GM18517 (cell line): ENCODE data around the gene ZNF185.

Experiments used
- ATAC-seq: cut with Tn5 transposase; IDR thresholded peaks from one replicate; pipeline ENCODE4 v1.9.1; 2021; ENCODE audit warnings: mild to moderate bottlenecking, moderate library complexity; ENCODE audit not compliant: unreplicated experiment

Gene ZNF185

GRCh38 chrX:152915541-152916241 lies 17.8 kb downstream of the ZNF185 start:
- ATAC-seq, result peak; percentile 67

DNA sequence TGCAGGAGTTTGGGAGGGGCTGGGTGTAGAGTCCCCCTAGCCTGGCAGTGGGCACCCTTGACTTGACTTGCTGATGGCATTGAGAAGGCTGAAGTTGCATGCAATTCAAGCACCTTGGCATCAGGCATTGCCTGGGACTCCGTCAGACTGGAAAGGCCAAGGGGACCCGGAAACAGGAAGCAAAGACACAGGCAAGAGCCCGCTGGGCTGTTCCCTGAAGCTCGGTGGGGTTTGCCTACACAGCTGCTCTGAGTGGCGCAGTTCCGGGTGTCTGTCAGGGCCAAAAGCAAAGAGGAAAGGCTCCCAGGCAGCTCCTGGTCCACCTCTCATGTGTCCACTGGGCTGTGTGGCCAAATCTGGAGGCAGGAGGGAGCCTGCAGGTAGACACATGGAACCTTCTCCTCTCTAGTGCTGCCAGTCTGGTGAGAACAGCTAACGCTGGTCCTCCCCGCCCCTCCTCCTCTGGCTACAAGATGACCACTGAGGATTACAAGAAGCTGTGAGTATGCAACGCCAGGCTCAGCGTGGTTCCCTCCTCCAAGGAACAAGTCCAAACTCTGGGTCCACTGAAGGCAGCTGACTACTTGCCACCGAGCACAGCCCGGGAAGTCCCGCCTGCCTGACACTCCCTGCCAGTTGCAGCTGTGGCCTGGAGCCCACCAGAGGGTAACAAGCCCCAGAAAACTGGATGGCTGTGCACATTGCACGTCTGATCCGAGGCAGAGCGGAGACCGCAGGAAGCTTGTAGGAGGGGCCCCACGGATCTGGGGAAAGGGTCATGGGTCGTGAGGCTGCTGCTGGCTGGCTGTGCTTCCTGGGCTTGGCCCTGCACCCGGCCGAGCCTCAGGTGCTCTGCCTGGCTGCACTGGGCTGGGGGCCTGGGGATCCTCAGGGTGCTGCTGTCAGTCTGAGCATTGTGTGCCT lies 20.1 kb downstream of the ZNF185 start:
- ATAC-seq, result no peak

DNA sequence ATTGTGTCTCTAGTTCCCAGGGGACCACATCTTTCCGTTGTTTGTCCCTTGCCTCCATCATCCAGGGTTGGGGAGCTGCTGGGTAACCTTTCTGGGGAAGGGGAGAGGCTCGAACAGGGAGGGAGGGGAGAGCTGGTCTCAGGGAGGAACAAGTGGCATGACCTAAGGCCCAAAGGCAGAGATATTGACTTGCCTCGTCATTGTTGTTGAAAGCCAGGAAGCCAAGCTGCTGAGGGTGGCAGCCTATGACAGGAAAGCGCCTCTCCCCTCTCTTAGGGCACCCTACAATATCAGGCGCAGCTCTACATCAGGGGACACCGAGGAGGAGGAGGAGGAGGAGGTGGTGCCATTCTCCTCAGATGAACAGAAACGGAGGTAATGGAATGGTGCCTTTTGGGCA lies 20.8 kb downstream of the ZNF185 start:
- no peak for ATAC-seq

GRCh38 chrX:152923599-152923998 lies 25.7 kb downstream of the ZNF185 start:
- no peak for ATAC-seq

GRCh38 chrX:152925835-152926234 lies 28.0 kb downstream of the ZNF185 start:
- ATAC-seq, result no peak

DNA sequence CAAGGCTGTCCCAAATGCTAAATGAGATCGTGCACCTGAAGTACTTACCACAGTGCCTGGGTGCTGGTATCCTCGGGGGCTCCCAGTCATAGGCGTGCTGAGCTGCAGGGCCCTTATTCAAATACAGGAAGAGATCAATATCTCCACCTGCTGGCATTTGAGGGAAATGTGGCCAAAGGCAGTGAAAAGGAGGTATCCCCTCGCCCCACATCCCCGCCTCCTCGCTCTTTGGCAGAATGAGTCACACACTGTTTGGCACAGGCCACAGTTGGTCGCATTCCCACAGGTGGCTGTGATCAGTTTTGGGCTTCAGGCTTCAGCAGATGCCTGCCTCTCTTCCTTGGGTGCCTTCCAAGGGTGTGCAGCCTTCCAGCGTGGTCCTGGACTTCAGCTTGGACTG lies 28.4 kb downstream of the ZNF185 start:
- ATAC-seq, result peak; percentile 81

DNA sequence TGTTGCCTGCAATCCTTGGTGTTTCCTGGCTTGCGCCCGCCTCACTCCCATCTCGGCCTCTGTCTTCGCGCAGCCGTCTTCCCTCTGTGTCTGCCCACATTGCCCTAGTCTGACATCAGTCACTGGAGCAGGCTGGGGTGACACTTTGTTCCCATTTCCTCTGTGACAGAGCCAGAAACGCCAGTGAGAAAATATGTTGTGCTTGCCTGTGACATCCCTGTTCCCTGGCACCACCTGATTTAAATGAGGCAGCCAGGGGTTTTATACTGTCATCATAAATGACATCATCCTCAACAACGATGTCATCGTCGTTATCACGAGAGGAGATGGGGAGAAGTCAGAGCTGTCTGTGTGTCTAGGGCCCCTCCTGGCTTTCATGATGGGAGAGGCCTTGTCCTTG lies 29.1 kb downstream of the ZNF185 start:
- ATAC-seq, result no peak

DNA sequence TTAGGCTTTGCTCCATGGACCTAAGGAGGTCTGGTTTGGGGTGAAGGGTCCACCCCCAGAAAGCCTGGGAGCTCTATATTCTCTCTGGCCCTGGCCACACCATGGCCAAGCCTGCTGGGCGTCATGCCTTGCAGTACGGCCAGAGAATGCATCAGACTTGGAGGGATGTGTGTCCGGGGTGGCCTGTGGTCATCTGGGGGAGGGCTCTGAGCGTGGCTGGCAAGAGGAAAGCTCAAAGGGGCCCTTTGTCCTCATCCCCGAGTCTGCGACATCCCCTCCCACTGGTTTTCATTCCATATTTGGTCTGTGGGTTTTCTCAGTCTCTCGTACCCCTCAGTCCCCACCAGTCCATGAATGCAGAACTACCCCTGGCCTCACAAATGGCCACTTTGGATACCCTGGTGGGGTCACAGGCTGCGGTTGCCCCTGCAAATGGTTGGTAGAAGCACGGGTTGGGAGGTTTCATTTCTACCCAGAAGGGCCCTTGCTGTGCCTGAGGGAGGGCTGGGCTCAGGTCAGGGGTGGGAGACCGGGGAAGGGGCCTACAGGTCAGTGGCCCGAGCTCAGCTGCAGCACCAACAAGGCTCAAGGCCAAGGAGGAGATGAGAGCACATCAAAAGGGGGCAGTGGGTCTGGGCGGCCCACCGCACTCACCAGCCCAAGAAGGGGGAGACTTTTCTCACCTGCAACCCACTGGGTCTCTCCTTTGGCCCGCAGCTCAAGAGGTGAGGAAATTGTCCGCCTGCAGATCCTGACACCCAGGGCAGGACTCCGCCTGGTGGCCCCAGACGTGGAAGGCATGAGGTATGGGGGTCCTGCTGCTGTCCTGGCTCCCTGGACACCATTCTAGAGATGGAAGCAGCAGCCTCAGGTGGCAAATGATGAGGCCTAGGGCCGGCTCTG lies 30.2 kb downstream of the ZNF185 start:
- ATAC-seq, result no peak

DNA sequence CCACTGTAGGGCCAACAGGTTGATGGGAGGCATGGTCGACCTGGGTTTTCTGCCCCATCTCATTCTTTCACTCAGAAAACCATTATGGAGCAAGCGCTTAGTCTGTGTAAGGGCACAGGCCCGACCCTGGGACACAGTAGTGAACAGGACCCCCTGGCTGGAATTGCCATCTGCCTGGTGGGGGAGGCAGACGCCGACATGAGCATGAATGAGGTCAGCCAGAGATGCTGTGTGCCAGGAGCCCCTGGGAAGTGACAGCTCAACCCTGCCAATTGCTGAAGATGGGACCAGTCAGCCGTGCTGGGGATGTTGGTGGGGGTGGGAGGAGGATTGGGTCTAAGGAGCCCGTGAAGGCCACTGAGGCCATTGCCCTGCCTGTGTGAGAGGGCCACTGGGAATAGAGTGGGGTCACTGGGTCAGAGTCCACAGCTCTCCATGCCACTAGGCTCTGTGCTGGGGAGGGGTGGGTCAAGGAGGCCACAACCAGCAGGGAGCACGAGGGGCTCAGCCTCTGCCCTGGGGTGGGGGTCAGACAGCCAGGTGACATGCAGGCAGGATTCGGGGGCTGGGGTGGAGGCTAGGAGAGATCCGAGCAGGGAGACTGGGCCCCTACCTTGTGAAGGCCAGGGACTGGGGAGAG lies 31.0 kb downstream of the ZNF185 start:
- no peak for ATAC-seq

DNA sequence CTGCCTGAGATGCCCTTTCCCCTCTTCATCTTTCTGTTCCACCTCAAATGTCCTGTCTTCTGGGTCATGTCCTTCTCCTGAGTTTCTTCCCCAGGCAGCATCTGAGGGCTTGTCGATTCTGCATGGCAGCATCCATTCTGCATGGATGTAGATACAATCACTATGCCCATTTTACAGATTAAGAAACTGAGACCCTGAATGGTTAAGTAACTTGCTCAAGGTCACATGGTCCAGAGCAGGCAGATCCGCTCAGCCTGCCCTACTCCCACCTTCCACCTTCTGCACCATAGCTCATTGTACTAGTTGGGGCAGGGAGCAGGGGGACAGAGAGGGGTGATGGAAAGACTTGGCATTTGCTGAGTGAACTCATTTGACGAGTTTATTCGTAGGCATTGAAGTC lies 32.0 kb downstream of the ZNF185 start:
- ATAC-seq, result no peak

GRCh38 chrX:152930516-152930915 lies 32.6 kb downstream of the ZNF185 start:
- ATAC-seq, result no peak

DNA sequence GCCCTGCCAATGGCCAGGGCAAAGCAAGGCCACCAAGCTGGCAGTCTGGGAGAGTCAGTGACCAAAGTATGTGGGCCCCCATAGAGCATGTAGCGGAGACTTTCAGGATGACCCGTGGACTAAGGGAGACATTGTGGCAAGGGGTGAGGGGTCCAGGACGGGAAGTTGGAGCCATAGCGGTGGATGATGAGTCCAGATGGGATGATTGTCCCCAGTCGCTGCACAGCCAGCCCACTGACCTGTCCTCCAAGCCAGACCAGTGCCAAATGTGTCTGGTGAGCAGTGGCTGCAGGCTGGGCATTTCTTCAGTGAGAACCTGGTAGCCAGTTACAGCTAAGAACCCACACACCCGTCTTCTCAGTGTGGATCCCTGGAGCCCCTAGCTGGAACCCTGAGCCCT lies 34.3 kb downstream of the ZNF185 start:
- ATAC-seq, result no peak

DNA sequence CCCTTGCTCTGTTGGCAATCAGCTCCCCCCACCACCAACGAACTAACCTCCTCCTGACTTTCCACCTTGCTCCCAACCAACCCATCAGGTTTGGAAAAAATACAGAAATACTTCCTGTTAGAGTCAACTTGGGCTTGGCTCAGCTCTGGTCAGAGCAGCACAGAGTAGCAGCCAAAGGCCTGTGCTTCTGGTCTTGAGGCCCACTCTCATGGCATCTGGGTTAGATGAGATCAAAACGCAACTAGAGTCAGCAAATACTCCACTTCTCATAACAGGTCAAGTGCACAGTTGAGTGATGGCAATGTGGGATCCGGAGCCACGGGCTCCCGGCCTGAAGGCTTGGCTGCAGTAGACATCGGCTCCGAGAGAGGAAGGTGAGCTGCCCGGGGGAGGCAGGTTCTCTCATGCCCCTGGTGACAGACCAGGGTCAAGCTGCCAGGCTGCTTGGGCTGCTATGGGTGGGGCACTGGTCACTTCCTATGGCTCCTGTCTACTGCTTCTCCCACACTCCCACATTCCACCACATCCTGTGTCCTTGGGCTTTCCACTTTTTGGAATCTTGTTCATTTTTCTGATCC lies 34.8 kb downstream of the ZNF185 start:
- no peak for ATAC-seq

DNA sequence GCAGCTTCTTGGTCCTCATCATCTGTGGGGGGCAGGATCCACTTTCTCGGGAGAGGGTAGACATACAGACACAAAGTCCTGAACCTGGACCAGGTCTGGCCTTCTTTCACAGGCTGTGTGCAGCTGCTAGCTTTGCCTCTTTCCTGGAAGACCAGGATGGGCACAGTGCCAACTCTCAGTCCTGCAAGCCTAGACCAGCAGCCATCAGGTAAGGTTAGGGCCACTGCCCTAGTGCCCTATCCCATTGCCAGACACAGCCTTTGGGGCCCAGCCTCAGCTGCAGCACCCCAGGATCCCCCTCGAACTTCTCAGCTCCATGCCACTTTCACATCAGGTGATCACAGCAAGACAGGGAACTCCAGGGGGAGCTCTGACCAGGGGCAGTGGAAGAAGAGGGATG lies 38.4 kb downstream of the ZNF185 start:
- no peak for ATAC-seq

GRCh38 chrX:152937236-152937635 lies 39.4 kb downstream of the ZNF185 start:
- no peak for ATAC-seq

DNA sequence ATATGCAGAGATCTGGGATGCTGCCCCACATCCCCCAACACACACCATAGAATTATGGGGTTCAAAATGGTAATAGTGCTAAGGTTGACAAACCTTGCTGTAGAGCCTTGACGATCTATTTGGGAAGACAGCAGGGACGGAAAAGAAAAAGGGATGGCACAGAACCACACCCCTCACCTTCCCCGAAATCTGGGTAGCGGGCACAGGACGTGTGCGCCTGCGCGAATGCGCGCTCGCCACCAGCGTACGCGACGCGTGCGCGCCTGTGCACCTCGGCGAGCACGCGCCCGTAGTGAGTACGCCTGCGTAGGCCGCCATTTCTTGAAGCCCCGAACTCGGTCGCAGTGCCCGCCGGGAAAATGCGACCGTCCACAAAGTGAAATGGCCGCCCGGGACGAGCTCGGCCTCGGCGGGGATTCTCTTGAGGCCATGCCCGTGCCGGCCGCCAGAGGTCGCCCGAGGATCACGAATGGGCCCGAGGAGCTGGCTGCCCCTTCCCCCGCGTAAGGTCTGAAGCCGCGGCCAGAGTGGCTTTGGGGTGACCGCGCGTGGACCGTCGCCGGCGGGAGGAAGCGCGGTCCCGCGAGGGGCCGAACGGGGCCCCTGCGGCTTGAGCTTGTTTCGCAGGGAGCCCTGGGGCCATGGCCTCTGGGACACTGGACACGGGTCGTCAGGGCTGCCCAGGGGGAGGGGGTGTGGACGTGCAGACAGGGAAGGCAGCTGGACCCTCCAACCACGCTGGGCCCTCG lies 43.6 kb downstream of the ZNF185 start:
- ATAC-seq, result peak; percentile 81

- no peak for ATAC-seq
Observed at GRCh38 chrX:152942077-152942442, 44.2 kb downstream of the ZNF185 start.

GRCh38 chrX:152943826-152944225 lies 46.0 kb downstream of the ZNF185 start:
- ATAC-seq, result no peak
